H1 (cell line): ENCODE results near the gene SLC41A2.

ENCODE experiments used
- CEBPB ChIP-seq: IDR thresholded peaks from 2 replicates; pipeline ENCODE4 v1.6.1; 2012; ENCODE audit warnings: low read depth, low read length
- EZH2 ChIP-seq: fragments of 200-600 bp; sonication (generic); IDR thresholded peaks from 2 replicates; pipeline ENCODE4 v1.7.1; 2012; ENCODE audit warnings: low read depth, mild to moderate bottlenecking, moderate library complexity, low read length, inconsistent platforms; ENCODE audit not compliant: severe bottlenecking

DNA sequence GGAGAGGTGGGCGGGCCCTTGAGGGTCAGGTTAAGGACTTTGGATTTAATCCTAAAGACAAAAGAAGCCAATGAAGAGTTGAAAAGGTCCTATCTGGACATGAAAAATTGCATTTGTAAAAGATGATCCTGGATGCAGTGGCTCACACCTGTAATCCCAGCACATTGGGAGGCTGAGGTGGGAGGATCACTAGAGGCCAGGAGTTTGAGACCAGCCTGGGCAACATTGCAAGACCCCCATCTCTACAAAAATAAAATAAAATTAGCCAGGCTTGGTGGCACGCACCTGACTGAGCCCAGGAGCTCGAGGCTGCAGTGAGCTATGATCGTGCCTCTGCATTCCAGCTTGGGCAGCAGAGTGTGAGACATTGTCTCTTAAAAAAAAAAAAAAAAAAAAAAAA is 2.4 kb upstream of the SLC41A2 start:
- no peak for TF ChIP-seq CEBPB
- TF ChIP-seq EZH2, result no peak
